Midbrain (tissue), 1 donor: Measurements from ENCODE around the gene SIN3B.

Experiments used
- DNase-seq: peaks from one replicate; lab custom pipeline; 2025; lab: John Stamatoyannopoulos, UW

SIN3B gene

DNA sequence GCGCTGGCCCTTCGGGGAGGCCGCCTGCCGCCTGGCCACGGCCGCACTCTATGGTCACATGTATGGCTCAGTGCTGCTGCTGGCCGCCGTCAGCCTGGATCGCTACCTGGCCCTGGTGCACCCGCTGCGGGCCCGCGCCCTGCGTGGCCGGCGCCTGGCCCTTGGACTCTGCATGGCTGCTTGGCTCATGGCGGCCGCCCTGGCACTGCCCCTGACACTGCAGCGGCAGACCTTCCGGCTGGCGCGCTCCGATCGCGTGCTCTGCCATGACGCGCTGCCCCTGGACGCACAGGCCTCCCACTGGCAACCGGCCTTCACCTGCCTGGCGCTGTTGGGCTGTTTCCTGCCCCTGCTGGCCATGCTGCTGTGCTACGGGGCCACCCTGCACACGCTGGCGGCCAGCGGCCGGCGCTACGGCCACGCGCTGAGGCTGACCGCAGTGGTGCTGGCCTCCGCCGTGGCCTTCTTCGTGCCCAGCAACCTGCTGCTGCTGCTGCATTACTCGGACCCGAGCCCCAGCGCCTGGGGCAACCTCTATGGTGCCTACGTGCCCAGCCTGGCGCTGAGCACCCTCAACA lies 60.8 kb downstream of the SIN3B start:
- DNase-seq = no peak

DNA sequence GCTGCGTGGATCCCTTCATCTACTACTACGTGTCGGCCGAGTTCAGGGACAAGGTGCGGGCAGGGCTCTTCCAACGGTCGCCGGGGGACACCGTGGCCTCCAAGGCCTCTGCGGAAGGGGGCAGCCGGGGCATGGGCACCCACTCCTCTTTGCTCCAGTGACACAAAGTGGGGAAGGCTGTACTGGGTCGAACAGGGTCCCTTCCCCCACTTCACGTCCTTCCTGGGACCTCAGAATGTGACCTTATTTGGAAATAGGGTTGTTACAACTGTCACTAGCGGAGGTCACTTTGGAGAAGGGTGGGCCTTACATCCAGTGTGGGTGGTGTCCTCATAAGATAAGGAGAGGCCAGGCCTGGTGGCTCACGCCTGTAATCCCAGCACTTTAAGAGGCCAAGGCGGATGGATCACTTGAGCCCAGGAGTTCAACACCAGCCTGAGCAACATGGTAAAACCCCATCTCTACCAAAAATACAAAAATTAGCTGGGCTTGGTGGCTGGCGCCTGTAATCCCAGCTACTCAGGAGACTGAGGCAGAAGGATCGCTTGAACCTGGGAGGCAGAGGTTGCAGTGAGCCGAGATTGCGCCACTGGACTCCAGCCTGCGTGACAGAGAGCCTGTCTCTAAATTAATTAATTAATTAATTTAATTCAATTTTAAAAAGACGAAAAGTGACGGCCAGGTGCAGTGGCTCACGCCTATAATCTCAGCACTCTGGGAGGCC lies 61.4 kb downstream of the SIN3B start:
- DNase-seq = no peak

DNA sequence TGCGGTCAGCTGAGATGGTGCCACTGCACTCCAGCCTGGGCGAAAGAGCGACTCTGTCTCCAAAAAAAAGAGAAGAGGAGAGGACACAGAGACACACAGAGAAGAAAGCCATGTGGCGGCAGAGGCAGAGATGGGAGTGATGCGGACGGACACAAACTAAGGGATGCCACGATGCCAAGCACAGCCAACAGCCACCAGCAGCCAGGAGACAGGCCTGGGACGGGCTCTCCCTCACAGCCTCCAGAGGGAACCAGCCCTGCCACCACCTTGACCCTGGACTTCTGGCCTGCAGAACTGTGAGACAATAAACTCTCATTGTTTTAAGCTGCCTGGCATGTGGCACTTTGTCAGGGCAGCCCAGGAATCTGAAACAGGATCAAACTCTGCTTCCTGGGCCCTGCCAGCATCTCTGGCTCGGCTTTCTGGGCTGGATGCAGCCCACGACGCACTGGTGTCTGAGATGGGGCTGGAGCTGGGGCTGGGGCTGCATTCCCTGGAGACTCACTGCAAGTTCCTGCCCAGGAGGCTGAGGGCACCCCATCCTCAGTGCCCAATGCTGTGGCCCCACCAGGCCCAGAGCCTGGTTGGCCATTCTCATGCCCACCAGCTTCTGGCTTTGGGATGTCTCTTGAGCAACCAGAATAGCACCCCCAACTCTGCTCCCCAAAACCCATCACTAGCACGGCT lies 62.6 kb downstream of the SIN3B start:
- no peak for DNase-seq

DNA sequence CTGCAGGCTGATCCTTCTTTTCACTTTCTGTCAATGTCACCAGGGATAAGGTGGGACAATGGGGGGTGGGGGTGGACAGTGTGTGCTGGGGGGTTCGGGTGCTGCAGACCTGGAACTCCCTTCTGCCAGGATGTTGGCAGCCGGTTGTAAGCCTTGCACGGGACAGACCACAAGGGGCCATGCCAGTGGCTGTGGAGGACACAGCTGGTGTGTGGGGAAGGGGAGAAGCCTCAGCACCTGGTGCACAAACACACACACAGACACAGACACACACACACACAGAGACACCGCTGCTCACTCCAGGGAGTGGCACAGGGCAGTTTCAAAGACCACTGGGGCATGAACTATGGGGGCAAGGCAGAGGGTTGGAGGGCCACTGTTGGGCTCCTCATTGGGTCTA lies 63.2 kb downstream of the SIN3B start:
- no peak for DNase-seq

DNA sequence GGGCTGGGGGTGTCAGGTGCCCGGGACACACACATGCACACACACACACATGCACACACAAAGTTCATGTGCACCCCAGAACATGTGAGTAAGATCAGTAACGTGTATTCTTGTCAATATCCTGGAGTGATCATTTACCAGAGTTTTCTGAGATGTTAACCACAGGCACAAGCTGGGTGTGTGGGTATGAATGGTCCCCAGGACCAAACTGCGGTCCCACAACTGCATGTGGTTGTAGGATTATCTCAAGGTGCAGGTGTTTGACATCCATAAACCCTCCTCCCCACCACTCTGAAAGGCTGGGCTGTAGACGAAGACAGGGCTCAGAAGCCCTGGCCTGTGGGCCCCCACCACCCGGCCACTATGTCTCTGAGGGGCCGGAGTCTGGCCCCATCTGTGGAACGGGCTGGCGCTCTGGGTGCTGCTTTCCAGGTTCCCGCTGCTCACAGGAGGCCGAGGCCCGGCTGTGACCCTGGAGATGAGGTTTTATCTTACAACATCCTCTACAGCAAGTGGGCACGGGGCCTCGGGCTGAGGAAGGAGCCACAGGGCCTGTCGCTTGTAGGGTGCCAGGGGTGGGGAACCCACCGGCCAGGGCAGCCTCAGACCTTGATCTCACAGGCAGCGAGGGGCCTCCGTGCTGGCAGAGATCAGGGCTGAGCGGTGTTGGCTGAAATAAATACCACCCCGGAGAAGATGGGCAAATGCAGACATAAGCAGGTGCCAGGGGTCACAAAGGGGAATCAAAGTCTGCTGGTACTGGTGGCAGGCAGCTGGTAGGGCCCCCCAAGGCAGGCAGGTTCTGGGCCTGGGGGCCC lies 63.9 kb downstream of the SIN3B start:
- no peak for DNase-seq

DNA sequence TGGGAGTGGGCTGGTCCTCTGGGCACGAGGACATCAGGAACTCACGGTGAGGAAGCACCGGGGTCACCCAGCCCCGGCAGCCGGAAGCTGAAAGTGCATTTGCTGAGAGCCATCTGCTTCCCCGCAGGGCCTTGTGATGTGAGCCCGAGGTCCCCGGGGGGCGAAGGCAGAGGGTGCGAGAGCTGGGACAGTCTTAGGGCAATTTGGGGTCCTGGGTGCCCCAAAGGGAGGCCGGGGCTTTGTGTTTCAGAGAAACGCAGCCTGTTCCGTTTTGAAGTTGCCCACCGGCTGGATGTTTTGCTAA lies 64.4 kb downstream of the SIN3B start:
- DNase-seq = no peak

DNA sequence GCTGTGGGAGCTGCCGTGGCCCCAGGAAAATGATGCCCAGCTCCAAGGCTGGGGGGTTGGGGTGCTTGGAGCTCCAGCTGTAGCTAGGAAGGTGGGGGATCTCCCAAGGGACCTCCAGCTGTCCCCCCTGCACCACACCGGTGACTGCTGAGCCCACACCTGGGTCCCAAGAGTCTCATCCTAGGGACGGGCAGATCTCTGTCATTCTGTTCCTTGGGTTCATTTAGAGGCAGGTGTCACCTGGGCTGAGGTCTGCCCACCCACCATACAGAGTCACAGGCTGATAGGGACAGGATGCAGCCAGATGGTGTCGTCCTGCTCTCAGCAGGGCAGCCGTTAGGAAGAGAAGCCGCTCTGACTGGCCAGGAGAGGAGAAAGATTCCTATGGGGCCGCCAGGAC lies 64.9 kb downstream of the SIN3B start:
- no peak for DNase-seq

DNA sequence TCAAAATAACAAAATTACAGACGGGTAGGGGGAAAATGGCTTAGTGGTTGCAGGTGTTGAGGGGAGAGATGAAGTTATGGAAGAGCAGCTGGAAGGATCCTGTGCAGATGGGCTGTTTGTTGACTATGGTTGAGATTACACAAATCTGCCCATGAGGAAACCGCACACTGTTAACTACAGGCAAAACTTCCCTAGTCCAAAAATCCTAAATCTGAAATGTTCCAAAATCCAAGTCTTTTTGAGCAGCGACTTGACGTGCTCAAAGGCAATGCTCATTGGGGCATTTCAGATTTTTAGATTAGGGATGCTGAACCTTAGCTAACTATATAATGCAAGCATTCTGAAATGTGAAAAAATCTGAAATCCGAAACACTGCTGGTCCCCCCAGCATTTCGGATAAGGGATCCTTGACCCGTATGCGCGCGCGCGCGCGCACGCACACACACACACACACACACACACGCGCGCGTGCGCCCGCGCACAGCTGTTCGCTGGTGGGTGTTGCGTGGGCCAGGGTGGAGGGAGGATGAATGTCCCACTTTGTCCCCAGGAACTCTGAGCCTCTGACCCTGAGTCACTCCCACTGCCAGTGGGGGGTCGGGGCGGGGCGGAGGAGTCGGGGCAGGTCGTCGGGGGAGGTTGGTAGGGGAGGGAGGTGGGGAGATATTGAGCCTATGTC lies 66.4 kb downstream of the SIN3B start:
- no peak for DNase-seq

DNA sequence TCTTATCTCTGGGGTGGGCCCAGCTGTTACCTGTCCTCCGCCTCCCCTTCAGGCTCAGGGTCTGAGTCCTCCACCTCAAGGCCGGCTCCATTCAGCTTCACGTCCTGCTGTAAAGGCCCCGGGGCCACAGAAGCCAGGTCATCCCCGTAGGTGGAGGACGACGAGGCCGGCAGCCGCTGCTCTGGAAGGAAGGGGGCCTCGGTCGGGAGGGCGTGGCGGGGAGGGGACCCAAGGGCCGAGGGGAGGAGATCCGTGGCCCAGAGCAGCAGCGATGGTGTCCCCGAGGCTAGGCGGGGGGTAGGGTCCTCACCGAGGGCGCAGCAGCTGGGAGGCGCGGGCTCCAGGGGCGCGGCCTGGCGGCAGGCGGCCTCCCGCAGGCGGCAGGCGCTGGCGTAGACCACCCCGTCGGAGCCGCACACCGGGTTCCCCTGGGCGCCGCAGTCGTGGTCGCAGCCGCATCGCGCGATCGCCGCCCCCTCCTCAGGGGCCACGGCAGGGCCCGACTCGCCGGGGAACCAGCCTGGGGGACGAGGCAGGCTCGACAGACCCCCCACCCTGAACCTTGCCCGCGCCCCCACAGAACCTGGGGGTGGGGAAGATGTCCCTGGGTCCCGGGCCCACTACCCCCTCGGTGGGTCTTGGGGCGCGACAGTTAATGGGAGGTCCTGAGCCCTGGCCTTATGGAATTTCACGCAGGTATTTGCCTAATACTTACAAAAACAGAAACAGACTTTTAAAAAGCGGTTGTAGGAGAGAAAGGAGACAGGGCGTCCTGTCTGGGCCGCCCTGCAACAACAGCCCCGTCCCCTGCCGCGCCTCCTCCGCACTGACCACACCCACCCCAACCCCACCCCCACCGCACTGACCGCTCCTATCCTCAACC lies 67.2 kb downstream of the SIN3B start:
- DNase-seq = no peak

DNA sequence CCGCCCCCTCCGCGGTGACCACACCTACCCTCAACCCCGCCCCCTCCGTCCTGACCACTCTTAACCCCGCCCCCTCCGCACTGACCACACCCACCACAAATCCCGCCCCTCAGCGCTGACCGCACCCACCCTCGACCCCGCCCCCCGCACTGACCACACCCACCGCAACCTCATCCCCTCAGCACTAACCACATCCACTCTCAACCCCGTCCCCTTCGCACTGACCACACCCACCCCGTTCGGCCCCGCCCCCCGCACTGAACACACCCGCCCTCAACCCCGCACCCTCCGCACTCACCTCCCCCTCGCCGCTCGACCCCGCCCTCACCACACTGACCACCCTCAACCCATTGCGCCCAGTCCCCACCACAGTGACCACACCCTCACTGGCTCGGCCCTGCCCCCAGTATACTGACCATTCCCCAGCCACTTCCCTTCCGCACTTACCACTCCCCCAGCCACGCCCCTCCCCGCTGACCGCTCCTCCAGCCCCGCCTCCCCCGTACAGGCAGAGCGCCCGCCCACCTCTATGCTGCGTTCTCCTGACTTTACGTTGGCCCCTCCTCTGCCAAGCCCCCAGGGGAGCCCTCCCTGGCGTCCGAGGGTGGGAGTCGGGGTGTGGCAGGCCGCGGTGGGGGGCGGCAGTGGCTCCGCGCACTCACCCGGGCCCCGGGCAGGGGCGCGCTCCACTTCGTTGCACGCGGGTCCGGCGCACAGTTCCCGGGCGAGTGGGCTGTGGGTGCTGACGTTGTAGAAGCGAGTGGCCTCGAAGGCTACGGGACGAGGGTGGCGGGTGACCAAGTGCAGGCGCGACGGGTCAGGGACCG lies 68.0 kb downstream of the SIN3B start:
- DNase-seq = peak; percentile 37

DNA sequence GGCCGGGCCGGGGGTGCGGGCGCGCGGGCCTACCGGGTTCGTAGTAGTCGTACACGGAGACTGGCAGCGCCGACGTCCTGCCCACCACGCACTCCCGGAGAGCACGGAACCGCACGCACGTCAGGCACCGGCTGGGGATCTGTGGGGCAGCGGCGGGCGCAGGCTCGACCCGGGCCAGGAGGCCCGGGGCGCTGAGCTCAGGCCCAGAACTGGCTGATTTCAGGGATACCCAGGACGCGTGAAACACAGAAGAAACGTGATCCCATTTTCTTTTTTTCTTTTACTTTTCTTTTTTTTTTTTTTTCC lies 68.6 kb downstream of the SIN3B start:
- DNase-seq = no peak

DNA sequence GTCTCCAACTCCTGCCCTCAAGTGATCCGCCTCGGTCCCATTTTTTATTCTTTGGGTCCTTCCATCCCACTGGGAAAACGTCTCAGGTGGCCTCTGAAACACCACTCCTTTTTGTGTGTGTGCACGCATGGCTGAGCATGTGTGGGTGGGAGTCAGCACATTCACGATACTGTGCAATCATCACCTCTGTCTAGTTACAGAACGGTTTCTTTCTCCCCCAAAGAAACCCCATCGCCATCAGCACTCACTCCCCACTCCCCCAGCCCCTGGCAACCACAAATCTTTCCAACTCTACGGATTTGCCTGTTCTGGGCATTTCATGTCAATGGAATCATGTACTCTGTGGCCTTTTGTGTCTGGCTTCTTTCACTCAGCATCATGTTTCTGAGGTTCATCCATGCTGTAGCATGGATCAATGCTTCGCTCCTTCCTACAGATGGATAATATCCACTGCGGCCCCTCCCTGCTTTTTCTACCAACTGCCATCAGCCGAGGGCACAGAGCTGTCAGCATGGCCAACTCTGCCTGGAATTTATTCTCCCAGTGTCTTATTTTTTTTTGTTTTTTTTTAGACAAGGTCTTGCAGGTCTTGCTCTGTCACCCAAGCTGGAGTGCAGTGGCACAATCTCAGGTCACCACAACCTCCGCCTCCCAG lies 69.3 kb downstream of the SIN3B start:
- DNase-seq = no peak

DNA sequence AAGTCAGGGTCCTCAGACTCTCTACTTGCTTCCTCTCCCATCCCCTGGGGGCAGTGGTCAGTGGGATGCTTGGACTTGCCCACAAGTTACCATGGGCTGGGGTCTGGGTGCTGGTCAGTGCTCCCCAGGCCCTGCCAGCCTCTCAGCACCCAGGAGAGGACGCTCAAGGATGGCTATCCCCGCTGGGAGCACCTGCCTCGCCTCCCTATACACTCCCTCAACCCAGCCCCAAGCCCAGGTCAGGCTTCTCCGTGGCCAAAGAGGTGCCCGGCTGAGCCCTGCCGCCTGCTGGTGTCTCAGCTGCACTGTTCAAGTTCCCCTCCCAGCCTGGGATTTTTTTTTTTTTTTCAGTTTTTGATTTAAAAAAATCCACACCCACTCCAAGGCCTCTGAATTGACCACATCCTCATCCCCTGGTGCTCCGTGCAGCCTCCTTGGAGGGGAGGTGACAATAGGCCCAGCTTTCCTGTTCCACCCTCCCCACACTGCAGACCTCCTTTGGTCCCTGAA lies 70.4 kb downstream of the SIN3B start:
- no peak for DNase-seq

DNA sequence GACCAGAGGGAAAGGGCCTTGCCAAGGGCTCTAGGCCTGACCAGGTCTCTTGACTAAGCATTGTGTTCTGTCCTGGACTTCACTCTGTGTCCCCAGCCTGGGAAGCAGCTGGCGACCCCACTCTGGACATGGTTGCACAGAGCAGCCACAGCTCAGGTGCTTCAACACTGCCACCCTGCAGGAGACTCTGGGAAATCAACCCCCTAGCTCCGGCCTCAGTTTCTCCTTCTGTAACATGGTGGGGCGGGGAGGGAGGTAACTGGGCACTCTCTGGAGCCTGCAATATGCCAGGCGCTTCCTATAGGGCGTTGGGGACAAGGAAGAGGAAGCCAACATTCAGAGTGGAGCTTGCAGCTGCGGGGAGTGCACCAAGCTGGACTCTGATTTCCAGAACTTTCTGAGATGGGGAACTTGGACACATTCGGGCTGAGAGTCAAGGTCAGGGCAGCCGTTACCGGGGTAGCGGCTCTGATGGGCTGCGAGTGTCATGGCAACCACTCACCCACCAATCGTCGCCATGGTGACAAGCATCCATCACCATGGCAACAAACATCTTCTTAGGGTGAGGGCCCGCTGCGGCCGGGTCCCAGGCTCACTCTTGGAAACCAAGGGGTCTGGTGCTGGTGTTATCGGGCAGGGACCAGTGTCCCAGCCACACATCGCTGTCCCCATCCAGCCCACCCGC lies 72.4 kb downstream of the SIN3B start:
- DNase-seq = no peak

DNA sequence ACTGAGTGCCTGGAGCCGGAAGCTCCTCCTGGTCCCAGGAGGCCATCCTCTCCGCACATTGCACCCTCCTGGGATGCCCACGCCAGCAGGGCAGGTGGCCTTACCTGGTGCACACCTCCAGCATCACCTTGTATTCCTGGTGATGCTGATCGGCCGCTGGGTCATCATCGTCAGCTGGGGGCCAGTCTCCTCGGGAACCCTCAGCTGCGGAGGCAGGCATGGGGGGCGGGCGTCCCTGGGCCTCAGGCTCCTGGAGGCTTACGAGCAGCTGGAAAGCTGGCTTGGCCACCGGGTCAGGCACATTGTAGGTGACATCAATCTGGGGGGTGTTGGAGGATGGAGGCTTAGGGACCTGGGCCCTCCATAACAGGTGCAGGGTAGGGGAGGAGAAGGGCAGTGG lies 73.3 kb downstream of the SIN3B start:
- DNase-seq = no peak

DNA sequence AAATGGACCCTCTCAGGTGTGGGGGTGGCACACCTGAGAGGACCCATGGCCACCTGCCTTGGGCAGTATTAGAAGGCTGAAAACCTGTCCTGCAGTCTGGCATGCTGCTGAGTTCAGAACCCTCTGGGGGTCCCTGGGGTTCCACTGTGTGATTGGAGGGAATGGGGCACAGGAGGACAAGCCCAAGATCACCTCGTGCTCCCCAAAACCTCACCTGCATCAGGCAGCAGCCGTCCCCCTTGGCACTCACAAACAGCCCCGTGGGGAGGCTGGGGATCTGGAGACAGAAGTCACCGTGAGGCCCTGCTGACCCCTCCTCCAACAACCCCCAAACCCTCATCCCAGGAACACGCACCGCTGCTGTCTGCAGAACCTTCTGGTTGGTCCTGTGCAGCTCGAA lies 74.1 kb downstream of the SIN3B start:
- DNase-seq = no peak

DNA sequence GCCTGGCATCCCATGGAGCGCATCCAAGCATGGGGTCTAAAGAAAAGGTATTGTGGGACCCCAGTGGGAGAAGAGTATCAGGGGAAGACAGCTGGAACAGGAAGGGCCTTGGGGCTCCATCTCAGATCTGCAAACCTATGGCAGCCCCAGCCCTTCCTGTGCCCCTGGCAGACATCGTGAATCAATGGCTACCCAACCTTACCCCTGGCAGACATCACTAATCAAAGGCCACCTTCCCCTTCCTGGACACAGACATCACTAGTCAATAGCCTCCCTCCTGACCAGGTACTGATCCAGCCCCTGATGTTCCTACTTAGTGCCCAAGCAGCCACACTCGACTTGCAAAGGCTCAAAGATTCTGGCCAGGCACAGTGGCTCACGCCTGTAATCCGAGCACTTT lies 75.4 kb downstream of the SIN3B start:
- no peak for DNase-seq

DNA sequence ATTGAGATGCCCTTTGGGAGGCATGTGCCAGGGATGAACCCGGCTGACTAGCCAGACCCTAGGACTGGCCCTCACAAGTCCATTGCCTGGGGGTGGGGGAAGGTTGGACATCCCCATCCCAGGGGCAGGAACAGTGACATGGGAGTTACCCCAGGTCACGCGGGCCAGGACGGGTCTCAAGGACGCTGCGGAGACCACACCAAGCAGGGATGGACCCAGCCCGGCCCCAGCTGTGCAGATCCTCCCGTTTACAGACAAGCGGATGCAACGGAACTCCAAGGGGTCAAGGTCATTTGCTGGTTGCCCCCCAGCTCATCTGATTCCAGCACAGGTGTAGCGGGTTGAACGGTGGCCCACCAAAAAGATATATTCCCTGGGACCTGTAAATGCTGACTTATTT lies 79.6 kb downstream of the SIN3B start:
- no peak for DNase-seq

DNA sequence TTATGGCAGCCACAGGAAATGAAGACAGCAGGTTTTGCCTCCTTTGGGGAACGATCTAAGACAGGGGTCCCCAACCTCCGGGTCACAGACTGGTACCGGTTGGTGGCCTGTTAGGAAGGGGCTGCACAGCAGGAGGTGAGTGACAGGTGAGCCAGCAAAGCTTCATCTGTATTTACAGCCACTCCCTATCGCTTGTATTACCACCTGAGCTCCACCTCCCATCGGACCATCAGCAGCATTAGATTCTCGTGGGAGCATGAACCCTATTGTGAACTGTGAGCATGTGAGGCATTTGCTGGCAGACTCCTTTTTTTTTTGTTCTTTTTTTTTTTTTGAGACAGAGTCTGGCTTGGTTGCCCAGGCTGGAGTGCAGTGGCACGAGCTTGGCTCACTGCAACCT lies 81.8 kb downstream of the SIN3B start:
- no peak for DNase-seq
